H54 (cell line): ENCODE measurements around the gene PRRT1.
"Not testable (repeated sequence)": the region's sequence is repeated elsewhere in the genome, so short reads cannot be mapped to it uniquely, and the experiment has no call there.

Source experiments
- DNase-seq: peaks from one replicate; pipeline ENCODE4 v3.0.0; 2011; ENCODE audit warnings: low spot score, mixed read lengths; ENCODE audit not compliant: insufficient read length
- FAIRE-seq: peaks from 3 replicates; lab custom pipeline; 2011; peaks lifted over from hg19 to GRCh38; lab: Jason Lieb, UNC
- POLR2A ChIP-seq: IDR thresholded peaks from 2 replicates; pipeline ENCODE4 v1.6.1; 2011; ENCODE audit warnings: low read depth, mild to moderate bottlenecking, low read length

Gene PRRT1

GRCh38 chr6:32154514-32155161 lies 2.9 kb upstream of the PRRT1 start:
- peak; percentile 64 for DNase-seq

DNA sequence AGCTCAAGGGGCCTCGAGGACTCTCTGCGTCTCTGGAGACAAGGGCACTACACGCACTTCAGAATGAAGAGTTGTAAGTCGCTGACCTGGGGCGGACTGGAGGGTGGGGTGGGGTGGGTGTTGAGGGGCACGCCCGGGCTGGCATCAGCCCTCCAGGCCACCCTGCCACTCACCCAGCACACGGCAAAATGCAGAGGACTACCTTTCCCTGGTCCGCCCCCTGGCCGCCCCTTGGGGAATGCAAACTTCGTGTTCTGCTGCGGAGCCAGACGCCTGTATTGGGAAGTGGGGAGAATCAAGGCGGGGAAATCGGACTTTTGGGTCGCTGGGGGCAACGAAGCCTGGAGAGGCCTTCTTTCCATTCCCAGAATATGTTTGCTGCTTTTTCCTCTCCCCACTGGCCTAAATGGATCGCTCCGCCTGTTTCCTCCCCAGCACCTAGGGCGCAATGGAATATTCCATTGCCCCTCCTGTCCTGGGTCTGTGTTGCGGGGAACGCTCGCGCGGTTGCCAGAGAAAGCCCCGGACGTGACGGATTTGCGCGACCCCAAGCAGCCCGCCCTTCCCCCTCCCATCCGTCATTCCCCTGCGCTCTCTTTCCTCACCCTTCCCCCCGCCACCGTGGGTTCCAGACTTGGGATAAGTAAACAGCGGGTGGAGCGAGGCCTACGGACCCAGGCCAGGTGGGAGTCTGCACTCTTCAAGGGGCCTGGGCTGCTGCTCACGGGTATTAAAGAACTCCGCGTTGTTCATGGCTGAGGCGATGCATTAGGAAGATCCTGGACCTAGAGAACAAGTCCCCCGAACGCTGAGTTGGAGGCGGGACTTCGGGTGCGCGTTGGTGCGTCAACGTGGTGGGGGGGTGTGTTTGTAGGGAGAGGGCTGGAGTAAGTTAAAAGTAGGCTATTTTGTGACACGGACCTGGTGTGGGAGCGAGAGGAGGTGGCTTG lies 2.1 kb upstream of the PRRT1 start, which contains the start of gene PPT2:
Gene PPT2 (plus strand): TSS at position 578 of the 950 bp plus-strand sequence. CDS start 454 bp downstream, outside the sequence.
- peak; percentile 8; the same call in 1 of the 2 replicates for TF ChIP-seq POLR2A
- FAIRE-seq: peak; percentile 66
- DNase-seq: peak; percentile 86

More at GRCh38 chr6:32154514-32155161, 2.9 kb upstream of the PRRT1 start:
- no peak for TF ChIP-seq POLR2A
- FAIRE-seq: no peak

- DNase-seq: no peak
- no peak for TF ChIP-seq POLR2A
- no peak for FAIRE-seq
These were observed 1.2 kb upstream of the PRRT1 start for GRCh38 chr6:32152769-32153563.

- TF ChIP-seq POLR2A: no peak
- no peak for FAIRE-seq
- no peak for DNase-seq
These were observed 417 bp downstream of the PRRT1 start for GRCh38 chr6:32151181-32151862.

GRCh38 chr6:32149932-32150870 lies 1.5 kb downstream of the PRRT1 start:
- no peak for TF ChIP-seq POLR2A
- FAIRE-seq (no peak), DNase-seq (no peak)

- no peak for TF ChIP-seq POLR2A
These were observed 2.5 kb downstream of the PRRT1 start for GRCh38 chr6:32149092-32149755.

GRCh38 chr6:32148289-32149091 lies 3.2 kb downstream of the PRRT1 start:
- DNase-seq (no peak), FAIRE-seq (no peak)
- TF ChIP-seq POLR2A: no peak

More at GRCh38 chr6:32149092-32149755, 2.5 kb downstream of the PRRT1 start:
- no peak for FAIRE-seq
- DNase-seq: no peak

DNA sequence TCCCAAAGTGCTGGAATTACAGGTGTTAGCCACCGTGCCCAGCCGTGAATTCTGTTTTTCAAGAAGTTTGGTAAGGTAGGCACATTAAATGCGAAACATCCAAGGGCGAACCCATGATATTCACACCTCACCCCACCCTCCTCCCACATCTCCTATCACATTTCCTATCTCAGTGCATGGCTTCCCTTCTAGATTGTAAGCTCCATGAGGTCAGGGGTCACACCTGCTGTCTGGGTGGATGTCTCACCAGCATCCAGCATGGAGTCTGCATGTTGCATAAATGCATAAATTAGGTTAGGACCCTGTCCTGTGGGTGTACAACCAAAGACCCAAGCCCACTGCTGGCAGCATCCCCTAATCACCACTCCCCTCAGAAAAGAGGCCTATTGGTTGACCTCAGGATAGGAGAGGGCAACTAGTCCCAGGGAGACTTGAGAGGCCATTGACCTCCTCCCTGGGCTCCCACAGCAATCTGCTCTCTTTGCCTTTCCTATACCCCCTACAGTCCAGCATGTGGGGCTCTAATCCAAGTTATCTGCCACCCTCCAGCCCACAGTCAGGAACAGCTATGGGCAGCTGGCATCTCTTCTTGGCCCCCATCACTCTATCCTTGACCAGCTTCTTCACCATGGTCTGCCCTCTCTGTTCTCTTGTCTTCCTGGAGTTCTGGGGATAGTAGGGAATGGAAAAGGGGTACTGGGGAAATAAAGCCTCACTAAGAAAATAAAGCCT lies 4.2 kb downstream of the PRRT1 start:
- no peak for FAIRE-seq

GRCh38 chr6:32146687-32147086 lies 5.1 kb downstream of the PRRT1 start:
- DNase-seq (no peak), FAIRE-seq (no peak)
- no peak for TF ChIP-seq POLR2A

More for the DNA sequence above, 4.2 kb downstream of the PRRT1 start:
- no peak for DNase-seq
- TF ChIP-seq POLR2A: no peak

DNA sequence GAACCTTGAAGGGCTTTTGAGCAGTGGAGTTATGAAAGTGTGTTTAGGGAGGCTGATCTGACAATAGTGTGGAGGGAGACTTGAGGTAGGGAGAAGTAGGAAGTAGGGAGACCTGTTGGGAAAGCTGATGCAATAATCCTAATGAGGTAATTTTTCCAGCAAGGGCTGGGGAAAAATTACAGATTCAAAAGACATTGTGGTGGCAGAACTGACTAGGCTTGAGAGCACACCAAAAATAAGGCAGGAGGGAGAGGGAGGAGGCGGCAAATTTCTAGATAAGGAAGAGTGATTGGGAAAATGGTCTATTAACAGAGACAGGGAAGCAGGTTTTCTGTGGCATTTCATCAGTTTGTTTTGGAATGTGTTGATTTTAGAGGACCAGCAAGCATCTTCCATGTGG lies 5.5 kb downstream of the PRRT1 start:
- TF ChIP-seq POLR2A: no peak

GRCh38 chr6:32144238-32144637 lies 7.5 kb downstream of the PRRT1 start:
- DNase-seq, FAIRE-seq: not testable (repeated sequence)

More for the DNA sequence above, 5.5 kb downstream of the PRRT1 start:
- DNase-seq (no peak), FAIRE-seq (no peak)
